ENCODE measurements around the gene B3GALNT1. TPM values are rescaled to one million over a fixed set of nuclear protein-coding genes. Genes with fewer than 3 reads are reported as not detected.

B3GALNT1 gene
- total RNA-seq, 4 donors from 2014 or later: 1.6 to 6.1 (median 3.9) TPM

- TF ChIP-seq POLR2A (IDR thresholded peaks at IDR 0.05) (no peak), EP300 (IDR thresholded peaks at IDR 0.05) (no peak), POLR2AphosphoS5 (IDR thresholded peaks at IDR 0.05) (no peak)
- TF ChIP-seq, protein P1, sequence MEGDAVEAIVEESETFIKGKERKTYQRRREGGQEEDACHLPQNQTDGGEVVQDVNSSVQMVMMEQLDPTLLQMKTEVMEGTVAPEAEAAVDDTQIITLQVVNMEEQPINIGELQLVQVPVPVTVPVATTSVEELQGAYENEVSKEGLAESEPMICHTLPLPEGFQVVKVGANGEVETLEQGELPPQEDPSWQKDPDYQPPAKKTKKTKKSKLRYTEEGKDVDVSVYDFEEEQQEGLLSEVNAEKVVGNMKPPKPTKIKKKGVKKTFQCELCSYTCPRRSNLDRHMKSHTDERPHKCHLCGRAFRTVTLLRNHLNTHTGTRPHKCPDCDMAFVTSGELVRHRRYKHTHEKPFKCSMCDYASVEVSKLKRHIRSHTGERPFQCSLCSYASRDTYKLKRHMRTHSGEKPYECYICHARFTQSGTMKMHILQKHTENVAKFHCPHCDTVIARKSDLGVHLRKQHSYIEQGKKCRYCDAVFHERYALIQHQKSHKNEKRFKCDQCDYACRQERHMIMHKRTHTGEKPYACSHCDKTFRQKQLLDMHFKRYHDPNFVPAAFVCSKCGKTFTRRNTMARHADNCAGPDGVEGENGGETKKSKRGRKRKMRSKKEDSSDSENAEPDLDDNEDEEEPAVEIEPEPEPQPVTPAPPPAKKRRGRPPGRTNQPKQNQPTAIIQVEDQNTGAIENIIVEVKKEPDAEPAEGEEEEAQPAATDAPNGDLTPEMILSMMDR (IDR thresholded peaks at IDR 0.05): no peak
- no peaks in the 10 kb centered on the region for H3K27me3 ChIP-seq
- no peak overlapping the region for H3K4me3 ChIP-seq
- WGBS, 2 donors (ENCODE audit: low coverage in 1 of 2): 60 to 66% methylated on average over 2 of the region's 2 CpGs
- no peaks in the 10 kb centered on the region for H3K36me3 ChIP-seq
- H3K27ac ChIP-seq: no peak overlapping the region
- no peaks in the 10 kb centered on the region for H3K4me1 ChIP-seq
- peaks cover 0 to 49% (median 0%) of the 10 kb centered on the region in 3 donors for H3K9me3 ChIP-seq
- ATAC-seq: no peak
These were observed 21.3 kb upstream of the B3GALNT1 start for GRCh38 chr3:161126495-161126894.

DNA sequence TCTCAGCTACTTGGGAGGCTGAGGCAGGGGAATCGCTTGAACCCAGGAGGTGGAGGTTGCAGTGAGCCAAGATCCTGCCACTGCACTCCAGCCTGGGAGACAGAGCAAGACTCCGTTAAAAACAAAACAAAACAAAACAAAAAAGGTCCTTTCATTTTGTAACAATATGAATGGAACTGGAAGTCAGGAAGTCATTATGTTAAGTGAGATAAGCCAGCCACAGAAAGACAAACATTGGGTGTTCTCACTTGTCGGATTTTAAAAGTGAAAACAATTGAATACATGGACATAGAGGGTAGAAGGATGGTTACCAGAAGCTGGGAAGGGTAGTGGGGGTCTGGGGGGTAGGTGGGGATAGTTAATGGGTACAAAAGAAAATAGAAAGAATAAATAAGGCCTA, 12.5 kb upstream of the B3GALNT1 start:
- no peaks in the 10 kb centered on the region for H3K4me1 ChIP-seq
- peaks cover 0 to 57% (median 0%) of the 10 kb centered on the region in 3 donors for H3K9me3 ChIP-seq
- H3K27ac ChIP-seq: no peak overlapping the region
- H3K4me3 ChIP-seq: no peak overlapping the region
- ATAC-seq: no peak
- no peaks in the 10 kb centered on the region for H3K27me3 ChIP-seq
- TF ChIP-seq, protein P1 (IDR thresholded peaks at IDR 0.05): no peak
- no peak for TF ChIP-seq POLR2AphosphoS5 (IDR thresholded peaks at IDR 0.05)
- no peak for TF ChIP-seq POLR2A (IDR thresholded peaks at IDR 0.05)
- no peaks in the 10 kb centered on the region for H3K36me3 ChIP-seq
- WGBS, 2 donors (ENCODE audit: low coverage in 1 of 2): 75 to 77% methylated on average over 2 to 3 of the region's 3 CpGs

- no peaks in the 10 kb centered on the region for H3K9me3 ChIP-seq
- no peak overlapping the region for H3K27ac ChIP-seq
- no peaks in the 10 kb centered on the region for H3K36me3 ChIP-seq
- no peaks in the 10 kb centered on the region for H3K27me3 ChIP-seq
- H3K4me1 ChIP-seq: peaks cover 0 to 14% (median 0%) of the 10 kb centered on the region in 3 donors
- WGBS, 2 donors (ENCODE audit: low coverage in 1 of 2): no CpG with 5 or more reads among the region's 1 CpG
- ATAC-seq: no peak
- no peak overlapping the region for H3K4me3 ChIP-seq
- TF ChIP-seq, protein P1 (IDR thresholded peaks at IDR 0.05): no peak
- TF ChIP-seq POLR2A (IDR thresholded peaks at IDR 0.05) (no peak), EP300 (IDR thresholded peaks at IDR 0.05) (no peak), POLR2AphosphoS5 (IDR thresholded peaks at IDR 0.05) (no peak)
These were observed 3.7 kb upstream of the B3GALNT1 start for GRCh38 chr3:161108840-161109239.

DNA sequence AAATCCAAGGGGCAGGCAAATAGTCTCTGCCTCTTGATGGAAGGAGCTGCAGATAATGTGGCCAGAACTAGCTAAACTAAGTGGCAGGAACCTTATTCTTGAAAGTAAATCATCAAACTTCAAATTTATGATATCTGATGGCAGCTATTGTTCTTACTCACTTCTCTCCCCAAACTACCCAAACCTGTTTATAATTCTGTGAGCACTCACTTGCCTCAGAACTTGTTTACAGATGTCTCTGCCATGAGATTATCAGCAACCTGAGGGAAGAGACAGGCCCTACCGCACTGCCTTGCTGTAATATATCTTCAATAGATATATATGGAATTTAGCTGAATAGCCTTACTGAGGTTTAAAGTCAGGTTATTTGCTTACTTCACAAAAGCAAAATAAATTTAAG, 2.2 kb upstream of the B3GALNT1 start:
- no peak for ATAC-seq
- Histone ChIP-seq H3K36me3 (no peaks in the 10 kb centered on the region), H3K27me3 (no peaks in the 10 kb centered on the region), H3K4me1 (peaks cover 0 to 18% (median 0%) of the 10 kb centered on the region in 3 donors), H3K9me3 (no peaks in the 10 kb centered on the region), H3K27ac (no peak overlapping the region), H3K4me3 (no peak overlapping the region)
- TF ChIP-seq, protein P1 (IDR thresholded peaks at IDR 0.05): no peak
- no peak for TF ChIP-seq POLR2AphosphoS5 (IDR thresholded peaks at IDR 0.05)
- no peak for TF ChIP-seq POLR2A (IDR thresholded peaks at IDR 0.05)
- 100% methylated on average over 1 of the region's 1 CpG for WGBS, 2 donors (ENCODE audit: low coverage in 1 of 2)

DNA sequence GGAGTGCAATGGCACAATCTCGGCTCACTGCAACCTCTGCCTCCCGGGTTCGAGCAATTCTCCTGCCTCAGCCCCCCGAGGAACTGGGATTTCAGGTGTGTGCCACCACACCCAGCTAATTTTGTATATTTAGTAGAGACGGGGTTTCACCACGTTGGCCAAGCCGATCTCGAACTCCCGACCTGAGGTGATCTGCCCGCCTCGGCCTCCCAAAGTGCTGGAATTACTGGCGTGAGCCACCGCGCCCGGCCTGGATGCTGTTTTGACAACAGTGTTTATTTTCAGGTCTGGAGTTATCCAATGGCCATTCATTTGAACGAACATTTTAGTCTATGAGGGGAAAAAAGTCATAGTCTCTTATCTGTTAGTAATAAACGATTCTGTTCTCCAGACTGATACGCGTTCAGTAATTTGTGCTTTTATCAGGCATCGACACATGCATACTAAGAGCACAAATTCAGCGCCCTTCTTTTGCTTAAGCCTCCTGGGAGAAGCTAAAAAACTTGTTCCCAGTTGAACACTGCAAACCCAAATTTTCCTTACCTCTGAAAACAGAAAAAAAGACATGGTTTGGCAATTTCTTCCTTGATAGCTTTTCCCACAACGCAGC, 1.3 kb downstream of the B3GALNT1 start:
- H3K36me3 ChIP-seq: peaks cover 0 to 28% of the 10 kb centered on the region in 2 donors
- peaks cover 0 to 18% (median 0%) of the 10 kb centered on the region in 3 donors for H3K4me1 ChIP-seq
- H3K27ac ChIP-seq: peak overlapping the region in 2 of 4 donors; percentile 79
- TF ChIP-seq POLR2AphosphoS5 (IDR thresholded peaks at IDR 0.05) (no peak), EP300 (IDR thresholded peaks at IDR 0.05) (no peak), POLR2A (IDR thresholded peaks at IDR 0.05) (no peak)
- TF ChIP-seq, protein P1 (IDR thresholded peaks at IDR 0.05): no peak
- H3K27me3 ChIP-seq: no peaks in the 10 kb centered on the region
- H3K4me3 ChIP-seq: peak overlapping the region in 1 of 2 donors; percentile 84
- no peaks in the 10 kb centered on the region for H3K9me3 ChIP-seq
- WGBS, 2 donors (ENCODE audit: low coverage in 1 of 2): 79 to 90% methylated on average over 12 to 14 of the region's 22 CpGs
- no peak for ATAC-seq

Measured in gastroesophageal sphincter (tissue), 4 donors.